Stimulated activated CD8-positive, alpha-beta memory T cell treated with anti-CD3 and anti-CD28 coated beads, Interleukin-15, amount 100 ng/mL, for 1 hour (primary cell): Measurements from ENCODE around the gene HPN.

ENCODE experiments used
- DNase-seq: peaks from one replicate; pipeline ENCODE4 v3.0.0-alpha.2; 2020; ENCODE audit warnings: low read depth

HPN gene

DNA sequence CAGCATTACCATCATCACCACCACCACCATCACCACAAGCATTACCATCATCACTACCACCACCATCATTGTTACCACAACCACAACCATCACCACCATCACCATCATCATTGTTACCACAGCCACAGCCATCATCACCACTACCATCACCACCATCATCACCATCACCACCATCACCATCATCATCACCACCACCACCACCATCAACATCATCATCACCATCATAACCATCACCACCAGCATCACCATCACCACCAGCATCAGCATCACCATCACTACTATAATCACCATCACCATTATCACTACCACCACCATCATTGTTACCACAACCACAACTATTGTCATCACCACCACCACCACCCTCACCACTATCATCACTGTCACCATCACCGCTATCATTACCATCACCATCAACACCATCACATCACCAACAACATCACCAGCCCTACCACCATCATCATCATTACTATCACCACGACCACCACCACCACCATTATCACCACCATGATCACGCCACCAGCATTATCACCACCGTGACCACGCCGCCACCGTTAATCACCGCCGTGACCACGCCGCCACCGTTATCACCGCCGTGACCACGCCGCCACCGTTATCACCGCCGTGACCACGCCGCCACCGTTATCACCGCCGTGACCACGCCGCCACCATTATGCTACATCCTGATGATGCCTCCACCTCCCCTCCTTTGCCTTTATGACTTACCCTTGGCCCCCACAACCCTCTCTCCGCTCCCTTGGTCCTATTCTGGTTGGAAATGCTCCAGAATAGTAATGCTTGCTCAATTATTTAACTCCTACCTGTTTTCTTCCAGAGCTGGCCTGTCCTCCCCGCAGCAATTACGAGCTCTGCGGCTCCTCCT is 64.1 kb downstream of the HPN start:
- DNase-seq, result no peak

- DNase-seq, result no peak
These were observed 64.7 kb downstream of the HPN start for GRCh38 chr19:35106291-35106583.

- no peak for DNase-seq
These were observed 65.5 kb downstream of the HPN start for GRCh38 chr19:35106898-35107541.

DNA sequence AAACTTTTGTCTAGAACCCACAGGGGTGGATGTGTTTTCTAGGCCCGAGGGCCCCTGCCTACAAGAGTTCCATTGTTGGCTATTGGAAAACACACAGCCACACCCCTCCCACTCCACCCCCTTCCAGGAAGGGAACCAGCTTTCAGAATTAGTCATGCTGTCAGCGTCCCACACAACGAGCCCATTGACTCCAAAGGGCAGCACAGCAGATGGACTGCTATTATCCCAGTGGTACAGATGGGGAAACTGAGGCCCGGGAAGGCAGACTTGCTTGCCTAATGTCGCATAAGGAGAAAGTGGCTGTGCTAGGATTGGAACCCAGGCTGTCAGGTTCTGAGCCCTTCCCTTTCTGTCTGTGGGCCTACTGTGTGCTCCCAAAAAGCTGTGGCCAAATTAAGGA is 66.0 kb downstream of the HPN start:
- DNase-seq, result no peak

DNA sequence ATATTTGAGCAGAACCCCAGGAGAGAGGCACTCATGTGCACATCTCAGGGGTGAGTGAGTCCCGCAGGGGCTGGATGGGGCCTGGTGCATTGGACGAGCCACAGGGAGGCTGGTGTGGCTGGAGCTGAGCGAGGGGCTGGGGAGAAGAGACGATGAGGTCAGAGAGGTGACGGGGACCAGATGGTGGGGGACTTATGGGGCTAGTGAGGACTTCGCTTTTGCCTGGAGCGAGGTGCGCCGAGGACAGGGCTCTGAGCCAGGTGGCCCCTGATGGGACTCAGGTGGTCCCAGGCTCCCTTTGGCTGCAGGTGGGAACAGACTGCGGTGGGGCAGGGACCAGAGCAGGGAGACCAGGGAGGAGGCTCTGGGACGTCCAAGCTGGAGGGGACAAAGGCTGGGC is 67.2 kb downstream of the HPN start:
- DNase-seq, result no peak

GRCh38 chr19:35109395-35110112 is 68.0 kb downstream of the HPN start:
- no peak for DNase-seq

- DNase-seq, result no peak
These were observed 69.5 kb downstream of the HPN start for GRCh38 chr19:35110974-35111373.

DNA sequence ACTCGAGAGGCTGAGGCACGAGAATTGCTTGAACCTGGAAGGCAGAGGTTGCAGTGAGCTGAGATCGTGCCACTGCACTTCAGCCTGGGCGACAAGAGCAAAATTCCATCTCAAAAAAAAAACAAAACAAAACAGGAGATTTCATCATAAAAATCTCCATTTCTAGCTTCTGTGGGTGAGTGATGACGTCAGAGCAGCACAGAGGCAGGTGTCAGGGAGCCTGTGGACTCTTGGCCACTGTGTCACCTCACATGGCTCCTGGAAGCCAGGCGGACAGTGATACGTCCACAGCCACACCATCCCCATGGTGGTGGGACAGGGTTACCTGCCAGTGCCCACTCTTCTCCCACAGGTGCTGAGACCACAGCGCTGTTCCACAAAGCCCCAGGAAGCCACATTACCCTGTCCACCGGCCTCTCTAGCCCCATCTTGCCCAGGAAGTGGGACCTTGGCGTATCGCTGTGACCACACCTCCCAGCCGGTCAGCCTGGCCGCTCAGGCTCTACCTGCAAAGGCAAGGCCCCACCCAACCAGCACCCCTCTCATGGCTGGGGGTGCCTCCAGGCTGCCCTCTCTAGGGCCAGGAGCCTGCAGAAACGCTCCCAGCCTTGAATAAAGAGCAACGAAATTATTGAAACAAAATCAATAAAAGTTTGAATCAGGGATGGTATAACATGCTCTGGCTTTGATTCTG is 71.6 kb downstream of the HPN start:
- no peak for DNase-seq

DNA sequence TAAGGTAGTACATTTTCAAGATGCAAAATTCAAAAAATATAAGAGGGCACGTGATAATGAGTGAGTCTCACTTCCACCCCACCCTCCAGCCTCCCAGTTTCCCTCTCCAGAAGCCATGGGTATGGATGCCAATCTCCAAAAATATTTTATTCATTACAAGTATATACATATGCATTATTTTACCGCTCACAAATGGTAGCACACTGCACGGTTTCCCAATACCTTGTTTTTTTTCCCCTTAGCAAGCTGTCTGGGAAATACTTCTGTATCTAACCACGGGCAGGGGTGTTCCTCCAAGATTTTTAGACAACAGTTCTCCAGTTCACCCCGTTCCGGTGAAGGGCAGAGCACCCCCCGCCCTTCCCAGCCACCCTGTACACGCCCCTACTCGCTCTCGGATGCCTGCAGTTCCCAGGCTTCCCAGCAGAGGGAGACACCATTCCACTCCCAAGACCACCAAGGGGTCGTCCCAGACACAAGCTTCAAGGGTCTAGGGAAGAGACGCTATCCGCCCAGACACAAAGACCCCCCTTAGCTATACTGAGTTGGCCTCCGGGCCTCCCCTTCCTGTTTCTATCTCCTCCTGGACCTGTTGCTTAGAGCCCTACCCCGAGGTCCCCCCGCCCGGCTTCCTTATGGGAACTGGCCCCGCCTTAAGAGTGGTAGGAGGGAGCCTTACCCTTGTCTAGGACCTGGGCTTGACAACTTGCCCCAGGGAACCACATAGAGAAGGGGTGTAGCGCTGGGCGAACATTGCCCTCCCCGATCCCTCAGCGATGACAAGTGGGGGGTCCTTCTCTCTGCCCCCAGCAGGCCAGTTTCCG is 73.0 kb downstream of the HPN start:
- DNase-seq, result peak; percentile 56

DNA sequence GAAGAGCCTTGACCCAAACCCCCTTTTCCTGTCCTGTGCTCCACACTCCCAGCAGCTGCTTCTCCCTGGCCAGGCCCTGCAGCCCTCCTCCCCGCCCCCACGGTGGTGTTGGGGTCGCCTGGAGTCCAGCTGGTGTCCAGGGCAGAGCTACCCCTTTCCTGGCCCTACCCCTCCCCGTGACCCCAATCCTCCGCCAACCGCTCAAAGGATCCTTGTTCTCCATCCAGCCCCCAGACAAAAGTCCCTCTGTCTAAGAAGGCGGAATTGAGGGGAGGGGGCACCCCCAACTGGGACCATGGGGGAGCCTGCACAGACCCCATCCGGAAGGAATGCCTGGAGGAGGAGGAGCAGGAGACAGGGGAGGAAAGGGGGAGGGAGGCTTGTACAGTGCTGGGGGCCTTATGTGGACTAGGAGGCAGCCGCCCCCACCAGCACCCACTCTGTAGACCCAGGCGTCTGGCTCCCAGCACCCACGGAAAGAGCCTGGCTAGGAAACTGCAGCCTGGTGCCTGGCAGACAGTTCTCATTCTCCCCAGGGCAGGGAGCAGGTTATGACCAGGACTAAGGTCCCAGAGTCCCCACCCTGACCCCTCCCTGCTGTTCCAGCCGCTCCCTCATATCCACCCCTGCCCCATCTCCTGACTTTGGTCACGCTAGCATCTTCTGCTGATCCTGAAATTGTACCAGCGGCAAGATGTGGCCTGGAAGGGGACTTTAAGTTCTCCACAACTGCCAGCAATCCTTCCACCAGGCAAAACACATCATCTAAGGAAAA is 73.8 kb downstream of the HPN start, which contains the start of gene FXYD3:
TSS of gene FXYD3 (plus strand) at position 647 of the 775 bp plus-strand sequence. CDS start 3,554 bp downstream, outside the sequence.
- DNase-seq, result no peak
